Skin epidermis (tissue), 12 donors: ENCODE data around the gene SDCBP2.

Experiments used
- H3K27ac ChIP-seq, 21 experiments: fragments of 200-600 bp; sonication (generic) in 11 of 21; one replicate each; pipeline ENCODE4 v1.5.0; 2020; ENCODE audit warnings: mild to moderate bottlenecking in 3 of 21, inconsistent platforms in 2 of 21, moderate library complexity in 2 of 21
- H3K4me3 ChIP-seq, 7 experiments: fragments of 200-600 bp; sonication (generic) in 2 of 7; one replicate each; pipeline ENCODE4 v1.5.0; 2020; ENCODE audit warnings: inconsistent platforms in 2 of 7, mild to moderate bottlenecking in 2 of 7, moderate library complexity in 1 of 7

SDCBP2 gene, protein sequence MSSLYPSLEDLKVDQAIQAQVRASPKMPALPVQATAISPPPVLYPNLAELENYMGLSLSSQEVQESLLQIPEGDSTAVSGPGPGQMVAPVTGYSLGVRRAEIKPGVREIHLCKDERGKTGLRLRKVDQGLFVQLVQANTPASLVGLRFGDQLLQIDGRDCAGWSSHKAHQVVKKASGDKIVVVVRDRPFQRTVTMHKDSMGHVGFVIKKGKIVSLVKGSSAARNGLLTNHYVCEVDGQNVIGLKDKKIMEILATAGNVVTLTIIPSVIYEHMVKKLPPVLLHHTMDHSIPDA

DNA sequence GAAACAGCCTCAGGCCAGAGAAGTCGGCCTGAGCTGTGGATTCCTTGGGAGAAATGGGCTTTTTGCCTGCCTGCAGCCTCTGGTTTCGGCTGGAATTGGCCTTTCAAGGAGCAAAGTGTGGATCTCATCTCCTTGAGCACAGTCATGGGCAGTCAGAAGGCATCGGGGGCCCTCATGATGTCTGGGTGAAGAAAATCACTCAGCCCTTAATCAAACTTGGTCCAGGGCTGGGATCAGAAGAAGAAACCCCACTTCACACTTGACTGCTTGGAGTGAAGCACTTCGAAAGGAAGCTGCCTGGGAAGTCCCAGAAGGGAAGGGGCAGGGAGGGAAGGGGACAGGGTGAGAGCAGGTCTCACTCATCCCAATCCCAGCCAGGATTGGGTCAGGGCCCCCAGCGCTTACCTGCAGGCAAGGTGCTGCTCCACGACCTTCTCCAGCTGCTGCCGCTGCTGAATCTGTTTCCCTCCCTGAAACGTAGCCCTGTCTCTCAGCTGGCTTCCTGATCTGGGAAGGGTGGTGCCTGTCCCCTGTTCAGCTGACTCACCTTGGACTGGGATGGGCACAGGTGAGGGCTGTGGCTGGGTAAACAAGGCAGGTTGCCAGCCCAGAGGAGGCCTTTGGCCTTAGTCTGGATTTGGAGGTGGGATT, at the start of gene SDCBP2:
TSS of gene SDCBP2 (minus strand) at position 460 of the 651 bp plus-strand sequence. CDS start 8,723 bp downstream, outside the sequence.
- peak within 1 kb of the TSS in 5 of 7 experiments; percentile 9 to 31 (median 12) for H3K4me3 ChIP-seq
- H3K27ac ChIP-seq = peak within 1 kb of the TSS; percentile 25 to 99 (median 96)

DNA sequence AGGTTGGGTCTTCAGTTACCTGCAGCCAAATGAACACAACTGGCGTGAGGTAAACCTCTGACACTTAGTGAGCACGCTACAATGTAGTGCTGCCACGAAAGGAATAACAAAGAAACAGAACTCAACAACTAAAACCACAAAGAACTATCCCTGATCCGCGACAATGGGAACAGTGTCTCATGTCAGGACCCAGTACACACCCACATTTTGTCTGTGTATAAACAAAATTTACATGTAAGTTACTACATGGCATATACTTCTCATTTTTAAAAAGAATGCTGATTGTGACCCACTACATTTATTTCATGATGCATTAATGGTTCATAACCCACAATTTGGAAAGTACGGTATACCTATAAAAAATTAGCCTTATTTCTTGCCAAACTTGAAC, 49.8 kb upstream of the SDCBP2 start:
- no peak overlapping the region for H3K4me3 ChIP-seq
- peak overlapping the region in 1 of 21 experiments; percentile 62 for H3K27ac ChIP-seq

DNA sequence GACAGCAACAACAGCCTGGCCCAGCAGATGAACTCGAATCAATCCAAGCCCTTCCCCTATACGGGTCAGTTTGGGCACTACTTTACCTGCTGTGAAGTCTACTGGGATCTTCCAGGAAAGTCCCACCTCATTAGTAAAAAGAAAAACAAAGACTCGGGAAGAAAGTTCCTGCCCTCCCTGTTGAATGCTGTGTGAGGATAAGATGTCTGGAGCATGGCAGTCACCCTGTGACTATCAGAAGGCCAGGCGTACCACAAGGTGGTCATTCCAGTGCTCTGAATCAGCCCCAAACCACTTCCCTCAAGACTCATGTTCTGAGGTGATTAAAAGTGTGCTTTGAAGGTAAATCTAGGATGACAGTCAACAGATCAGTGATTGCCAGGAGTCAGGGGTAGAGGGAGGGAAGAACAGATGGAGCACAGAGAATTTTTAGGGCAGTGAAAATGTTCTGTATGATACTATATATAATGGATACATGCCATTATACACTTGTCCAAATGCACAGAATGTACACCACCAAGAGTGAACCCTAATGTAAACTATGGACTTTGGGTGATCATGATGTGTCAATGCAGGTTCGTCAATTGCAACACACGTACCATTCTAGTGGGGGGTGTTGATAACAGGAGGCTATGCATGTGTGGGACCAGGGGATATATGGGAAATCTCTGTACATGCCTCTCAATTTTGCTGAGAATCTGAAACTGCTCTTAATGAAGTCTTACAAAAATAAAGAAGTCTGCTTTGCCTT, 49.2 kb upstream of the SDCBP2 start:
- H3K27ac ChIP-seq = peak overlapping the region in 18 of 21 experiments; percentile 2 to 72 (median 48)
- H3K4me3 ChIP-seq = no peak overlapping the region

DNA sequence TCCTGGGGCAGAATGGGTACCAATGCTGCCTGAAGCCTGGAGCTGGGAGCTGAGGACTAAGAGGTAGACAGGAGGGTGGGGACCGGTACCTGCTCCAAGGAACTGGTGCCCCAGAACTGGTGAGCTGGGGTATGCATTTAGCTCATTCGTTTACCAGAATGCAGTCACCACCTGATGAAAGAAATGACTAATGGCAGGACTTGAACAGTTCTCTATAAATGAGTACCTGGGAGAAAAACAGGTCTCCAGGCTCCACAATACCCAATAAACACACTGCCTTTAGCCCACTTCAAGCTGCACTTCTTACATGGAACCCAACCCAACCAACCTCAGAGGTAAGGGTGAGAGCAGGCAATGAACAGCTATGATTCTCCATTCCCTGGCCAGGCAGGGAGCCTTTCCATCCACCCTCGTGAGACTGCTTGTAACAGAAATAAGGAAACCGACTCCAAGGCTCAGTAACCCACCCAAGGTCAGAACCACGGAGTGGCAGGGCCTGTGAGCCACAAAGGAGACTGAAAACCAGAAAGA, 48.5 kb upstream of the SDCBP2 start:
- Histone ChIP-seq H3K4me3 (no peak overlapping the region), H3K27ac (peak overlapping the region in 18 of 21 experiments; percentile 2 to 72 (median 48))

DNA sequence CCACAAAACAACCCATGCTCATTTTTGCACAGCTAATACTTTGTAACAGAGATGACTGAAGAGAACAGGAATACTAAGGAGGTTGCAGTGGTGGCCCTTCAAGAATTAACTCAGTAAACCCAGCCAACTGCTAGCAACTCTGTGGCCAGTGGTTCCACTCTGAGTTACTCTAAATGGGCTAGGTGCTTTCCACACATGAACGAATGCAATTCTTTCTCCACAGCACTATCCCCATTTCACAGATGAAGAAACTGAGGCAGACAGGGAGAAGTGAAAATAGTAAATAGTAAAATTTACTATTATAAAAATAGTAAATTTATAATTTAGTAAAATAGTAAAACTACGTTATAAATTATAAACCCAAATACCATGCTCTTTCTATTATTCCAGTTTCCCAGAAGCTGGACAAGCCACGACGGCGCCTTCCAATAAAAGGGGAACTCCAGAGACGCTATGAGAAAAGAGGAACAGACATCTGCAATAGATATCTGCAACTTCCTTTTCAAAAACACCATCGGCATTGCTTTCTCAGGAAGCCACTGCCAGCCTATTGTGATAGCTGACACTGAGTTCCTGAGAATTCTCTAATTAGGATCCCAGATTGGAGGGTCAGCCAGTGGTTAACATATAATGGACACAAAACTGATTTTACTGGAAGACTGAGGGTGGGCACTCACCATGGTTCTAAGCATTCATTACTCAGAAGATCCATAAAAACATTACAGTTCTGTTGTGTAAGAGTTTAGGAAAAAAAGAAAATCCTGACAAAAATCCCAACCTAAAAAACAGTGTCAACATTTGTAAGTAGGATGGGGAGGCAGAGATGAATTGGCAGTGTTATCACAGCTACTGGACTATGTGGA, 47.7 kb upstream of the SDCBP2 start:
- H3K27ac ChIP-seq = peak overlapping the region in 18 of 21 experiments; percentile 30 to 72 (median 52)
- no peak overlapping the region for H3K4me3 ChIP-seq

DNA sequence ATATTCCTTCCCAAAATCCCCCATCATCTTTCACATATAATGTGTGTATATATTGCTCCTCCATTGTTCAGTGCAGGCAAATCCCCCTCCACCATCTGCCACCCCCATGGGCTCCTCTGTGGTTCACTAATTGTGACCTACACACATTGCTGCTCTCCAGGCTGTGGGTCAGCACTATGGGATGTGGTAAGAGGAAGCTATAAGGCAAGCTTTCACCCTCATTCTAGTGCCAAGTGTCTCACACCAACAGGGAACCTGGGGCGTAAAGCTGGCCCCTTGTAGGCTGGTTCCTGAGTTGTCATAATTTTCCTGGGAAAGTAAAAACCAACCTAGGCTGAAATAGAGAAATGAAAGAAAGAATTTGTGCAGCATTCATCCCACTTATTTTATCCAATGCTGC, 47.1 kb upstream of the SDCBP2 start:
- H3K27ac ChIP-seq = peak overlapping the region in 18 of 21 experiments; percentile 19 to 71 (median 50)
- no peak overlapping the region for H3K4me3 ChIP-seq

DNA sequence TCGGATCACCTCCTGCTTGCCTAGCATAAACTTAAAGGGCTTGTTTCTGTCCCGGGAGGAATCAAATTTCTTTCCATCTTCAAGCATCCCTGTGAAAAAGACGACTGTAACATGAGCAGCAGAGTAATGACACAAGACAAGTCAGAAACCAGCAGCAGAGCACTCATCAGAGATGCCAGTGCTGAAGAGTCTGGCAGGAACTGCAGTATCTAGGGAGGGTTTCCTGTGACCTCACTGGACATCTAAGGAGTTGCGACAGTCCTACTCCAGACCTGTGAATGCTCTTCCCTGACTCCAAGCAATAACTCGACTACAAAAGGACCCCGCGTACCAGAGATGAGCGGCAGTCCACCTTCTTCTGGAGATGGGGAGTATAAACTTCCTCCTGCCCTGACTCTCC, 46.6 kb upstream of the SDCBP2 start:
- Histone ChIP-seq H3K27ac (peak overlapping the region in 12 of 21 experiments; percentile 19 to 71 (median 54)), H3K4me3 (no peak overlapping the region)

DNA sequence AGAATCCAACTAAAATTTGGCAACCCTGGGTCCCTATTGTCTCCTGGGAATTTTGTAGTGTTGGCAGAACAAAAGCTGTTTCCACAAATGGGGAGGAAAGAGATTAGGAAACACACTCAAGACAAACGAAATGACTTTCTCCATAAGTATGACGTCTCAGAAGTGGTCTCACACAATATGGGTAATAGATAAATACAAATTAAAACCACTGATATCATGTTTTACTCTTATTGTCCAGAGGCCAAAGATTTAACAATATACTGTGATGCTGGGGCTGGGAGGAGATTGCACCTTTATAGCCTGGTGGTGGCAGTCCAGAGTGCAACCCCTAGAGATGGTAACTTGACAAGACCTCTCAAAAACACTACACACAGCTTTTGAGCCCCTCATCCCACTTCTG, 45.3 kb upstream of the SDCBP2 start:
- H3K27ac ChIP-seq = peak overlapping the region in 5 of 21 experiments; percentile 0 to 40 (median 25)
- H3K4me3 ChIP-seq = no peak overlapping the region

DNA sequence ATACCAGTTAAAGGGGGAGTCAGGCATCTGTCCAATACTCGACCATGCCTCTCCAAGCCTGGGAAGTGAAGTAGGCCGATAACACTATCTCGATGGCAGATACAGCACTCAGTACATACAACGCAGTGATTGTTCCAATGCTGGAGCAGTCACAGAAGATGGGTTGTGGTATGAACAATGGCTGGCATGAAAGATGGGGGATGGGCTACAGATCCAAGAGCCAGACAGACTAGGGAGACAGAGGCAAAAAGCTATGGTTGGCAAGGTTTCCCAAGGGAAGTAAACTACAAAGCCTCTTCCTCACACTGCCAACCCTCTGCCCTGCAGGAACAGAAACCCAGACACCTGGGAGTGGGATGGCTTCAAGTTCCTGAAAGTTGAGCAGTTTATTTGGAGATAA, 44.7 kb upstream of the SDCBP2 start:
- Histone ChIP-seq H3K27ac (peak overlapping the region in 7 of 21 experiments; percentile 6 to 40 (median 36)), H3K4me3 (no peak overlapping the region)

DNA sequence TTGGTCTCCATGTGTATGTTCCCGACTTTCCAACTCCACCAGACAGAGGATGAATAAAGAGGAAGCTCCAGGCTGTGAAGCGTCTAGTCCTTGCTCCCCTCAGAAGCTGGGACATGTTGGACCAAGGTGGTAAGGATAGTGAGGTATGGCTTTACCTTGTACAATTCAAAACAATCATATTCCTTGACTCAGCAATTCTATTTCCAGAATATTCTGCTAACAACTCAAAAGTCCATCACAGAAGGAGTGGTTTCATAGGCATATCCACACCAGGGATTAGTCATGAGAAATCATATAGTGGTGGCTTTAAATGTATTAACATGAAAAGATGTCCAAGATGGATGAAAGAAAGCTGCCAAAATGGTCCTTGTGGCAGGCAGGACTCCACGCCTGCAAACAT, 44.1 kb upstream of the SDCBP2 start:
- peak overlapping the region in 3 of 21 experiments; percentile 6 to 37 (median 32) for H3K27ac ChIP-seq
- no peak overlapping the region for H3K4me3 ChIP-seq

DNA sequence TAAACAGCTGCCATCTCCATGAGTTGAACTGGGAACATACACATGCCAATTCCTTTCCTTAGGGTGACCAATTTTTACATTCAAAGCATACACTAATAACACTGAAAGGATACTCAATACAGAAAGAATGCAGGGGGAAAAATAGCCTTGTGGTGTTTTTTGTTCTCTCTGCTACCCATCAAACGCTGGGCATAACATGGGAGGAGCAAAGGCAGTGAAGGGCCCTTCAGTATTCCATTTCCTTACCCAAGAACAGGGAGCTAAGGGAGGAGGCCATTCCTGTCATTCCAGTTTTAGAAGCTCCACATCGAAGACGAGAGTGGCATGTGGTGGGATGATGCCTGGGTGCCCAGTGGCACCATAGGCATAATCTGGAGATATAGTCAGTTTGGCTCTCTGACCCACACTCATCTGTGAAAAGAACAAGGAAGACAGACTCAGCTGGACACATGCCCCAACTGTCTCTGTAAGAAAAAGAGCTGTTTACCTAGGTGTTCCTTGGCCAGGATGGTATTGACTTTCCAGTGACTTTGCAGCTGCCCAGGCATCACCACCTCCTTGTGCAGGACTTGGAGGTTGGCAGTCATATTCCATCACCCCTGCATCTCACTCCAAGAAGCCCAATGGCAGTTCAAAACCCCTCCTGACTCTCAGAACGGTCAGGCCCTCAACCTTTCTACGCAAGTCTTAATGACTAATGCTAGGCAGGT, 43.0 kb upstream of the SDCBP2 start:
- Histone ChIP-seq H3K27ac (peak overlapping the region in 5 of 21 experiments; percentile 13 to 40 (median 27)), H3K4me3 (no peak overlapping the region)

DNA sequence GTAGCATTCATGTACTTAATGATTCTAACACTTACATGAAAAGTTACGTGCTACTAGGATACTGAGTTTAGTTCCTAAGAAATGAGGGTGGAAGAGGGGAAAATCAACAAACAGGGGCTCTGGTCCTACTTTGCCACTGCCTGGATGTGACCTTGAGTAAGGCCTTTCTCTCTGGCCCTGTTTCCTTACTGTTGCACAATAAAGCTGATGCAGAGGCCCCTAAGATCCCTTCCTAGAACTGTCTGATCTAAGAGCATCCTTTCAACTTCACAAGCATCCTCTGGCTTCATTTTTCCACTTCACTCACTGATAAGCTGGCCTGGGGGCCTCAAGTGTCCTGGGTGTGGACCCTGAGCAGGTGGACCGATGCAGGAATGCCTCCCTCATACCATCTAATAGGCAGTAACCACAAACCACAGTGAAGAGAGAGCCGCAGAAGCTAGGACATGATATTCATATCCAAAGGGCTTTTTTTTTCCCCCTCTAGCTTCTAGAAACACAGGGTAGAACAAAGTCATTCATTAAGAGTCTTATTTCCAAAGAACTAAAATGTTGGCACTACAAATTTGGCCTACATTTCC, 42.4 kb upstream of the SDCBP2 start:
- peak overlapping the region in 9 of 21 experiments; percentile 0 to 73 (median 37) for H3K27ac ChIP-seq

DNA sequence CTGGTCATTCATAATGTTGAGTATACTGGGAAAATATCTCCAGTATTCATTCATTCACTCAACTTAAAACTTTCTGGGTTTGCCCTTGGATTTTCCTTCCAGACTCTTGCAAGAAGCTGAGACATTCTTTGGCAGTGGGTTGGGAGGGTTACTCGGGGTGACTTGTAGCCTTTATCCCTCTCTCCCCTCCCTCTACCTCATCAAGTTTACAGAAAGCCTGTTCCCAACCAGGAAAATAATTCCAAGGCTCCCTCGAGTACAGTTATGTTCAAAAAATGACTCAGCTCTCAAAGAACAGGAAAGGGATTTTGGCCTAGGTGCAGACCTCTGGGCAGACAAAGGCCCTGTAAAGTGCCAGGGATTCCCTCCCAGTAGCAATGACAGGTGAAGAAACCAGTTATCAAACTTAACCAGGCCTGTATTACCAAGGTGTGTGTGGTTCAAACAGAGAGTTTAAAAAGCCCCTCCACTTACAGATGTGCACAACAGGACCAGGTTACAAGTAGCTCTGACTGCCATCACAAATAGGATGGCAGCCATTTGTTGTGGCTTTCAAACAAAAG, 41.7 kb upstream of the SDCBP2 start:
- H3K4me3 ChIP-seq = no peak overlapping the region
- peak overlapping the region in 10 of 21 experiments; percentile 0 to 73 (median 36) for H3K27ac ChIP-seq

More for the DNA sequence above, 42.4 kb upstream of the SDCBP2 start:
- no peak overlapping the region for H3K4me3 ChIP-seq

DNA sequence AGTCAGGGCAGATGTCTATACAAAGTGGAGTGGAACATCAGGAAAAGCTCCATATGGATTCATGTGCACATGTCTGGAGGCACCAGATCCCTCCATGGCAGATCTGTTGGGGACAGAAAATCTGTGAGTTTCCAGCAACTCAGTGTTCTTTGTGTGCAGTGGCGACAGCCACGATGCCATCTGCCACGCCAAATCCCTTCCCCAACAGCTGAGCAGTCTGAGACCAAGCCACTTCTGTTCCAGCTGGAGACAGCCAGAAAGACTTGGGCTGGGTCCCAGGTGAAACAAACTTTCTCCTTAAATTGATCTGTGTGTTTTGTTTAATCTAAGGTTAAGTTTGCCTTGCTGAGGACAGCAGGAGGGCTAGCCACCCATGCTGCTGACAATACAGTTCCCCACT, 41.0 kb upstream of the SDCBP2 start:
- Histone ChIP-seq H3K27ac (peak overlapping the region in 7 of 21 experiments; percentile 20 to 73 (median 32)), H3K4me3 (no peak overlapping the region)

DNA sequence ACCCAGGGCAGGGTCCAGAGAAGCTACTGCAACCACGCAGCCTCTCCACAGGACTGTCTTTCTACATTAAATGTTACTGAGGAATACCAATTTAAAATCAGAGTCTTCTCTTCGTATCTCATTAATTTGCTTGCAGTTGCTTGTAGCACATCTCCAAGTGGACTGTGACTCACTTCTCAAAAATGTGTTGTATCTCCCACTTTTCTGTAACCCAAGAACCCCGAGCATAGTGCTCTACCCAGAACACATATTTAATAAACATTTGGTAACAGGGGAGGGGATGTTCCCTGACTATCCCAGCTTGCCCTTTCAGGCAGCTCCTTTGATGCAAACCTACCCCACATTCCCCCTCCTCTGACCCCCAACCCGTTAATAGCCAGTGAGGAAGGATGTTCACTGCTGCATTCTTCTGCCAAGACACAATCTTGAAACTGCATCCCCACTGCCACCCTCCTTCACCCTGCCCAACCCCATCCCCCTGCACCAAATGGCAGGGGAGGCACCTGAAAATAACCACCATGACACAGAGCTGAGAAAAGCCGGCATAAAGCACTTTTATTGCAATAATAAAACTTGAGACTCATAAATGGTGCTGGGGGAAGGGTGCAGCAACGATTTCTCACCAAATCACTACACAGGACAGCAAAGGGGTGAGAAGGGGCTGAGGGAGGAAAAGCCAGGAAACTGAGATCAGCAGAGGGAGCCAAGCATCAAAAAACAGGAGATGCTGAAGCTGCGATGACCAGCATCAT, 39.7 kb upstream of the SDCBP2 start:
- Histone ChIP-seq H3K27ac (no peak overlapping the region), H3K4me3 (no peak overlapping the region)

DNA sequence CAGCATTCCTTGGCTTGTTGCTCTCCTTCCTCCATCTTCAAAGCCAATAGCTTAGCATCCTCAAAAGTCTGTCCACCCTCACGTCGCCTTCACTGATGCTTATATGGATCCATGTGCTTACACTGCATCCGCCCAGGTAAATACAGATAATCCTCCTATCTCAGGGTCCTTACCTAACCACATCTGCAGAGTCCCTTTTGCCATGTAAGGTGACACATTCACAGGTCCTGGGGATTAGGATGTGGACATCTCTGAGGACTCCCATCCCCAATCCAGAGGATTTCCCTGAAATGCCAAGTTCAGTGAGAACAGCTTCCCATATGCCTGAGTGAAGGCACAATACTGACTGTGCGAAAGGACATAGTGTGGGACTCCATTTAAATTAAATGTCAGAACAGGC, 38.5 kb upstream of the SDCBP2 start:
- Histone ChIP-seq H3K27ac (no peak overlapping the region), H3K4me3 (no peak overlapping the region)

DNA sequence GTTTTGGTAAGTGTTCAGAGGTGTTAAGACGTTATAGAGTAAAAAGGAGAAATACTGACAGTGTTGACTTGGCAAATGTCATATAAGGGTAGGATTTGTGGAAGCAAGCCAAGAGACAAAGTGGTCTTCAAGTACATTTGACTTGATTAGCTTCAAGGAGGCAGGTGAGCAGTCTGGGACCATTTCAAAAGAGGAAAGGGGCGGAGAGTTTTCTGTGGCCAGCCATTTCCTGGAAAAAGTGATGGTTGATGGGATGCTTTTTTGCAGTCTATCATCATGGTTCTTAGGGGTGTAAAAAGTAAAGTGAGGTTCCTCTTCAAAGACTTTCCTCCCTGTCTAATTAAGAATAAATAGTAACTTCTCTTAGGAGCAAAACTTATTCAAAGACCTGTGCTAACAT, 35.2 kb upstream of the SDCBP2 start:
- Histone ChIP-seq H3K27ac (peak overlapping the region in 1 of 21 experiments; percentile 1), H3K4me3 (no peak overlapping the region)
